GM19395 (cell line): ENCODE data around the gene APBA3.
A peak's percentile ranks its signal among the peaks of the same experiment; 100 is the strongest.

Source experiments
- ATAC-seq: cut with Tn5 transposase; IDR thresholded peaks from one replicate; pipeline ENCODE4 v1.9.1; 2021; ENCODE audit warnings: mild to moderate bottlenecking, moderate library complexity; ENCODE audit not compliant: unreplicated experiment

APBA3 gene

GRCh38 chr19:3761382-3762129 is at the start of gene APBA3:
Gene APBA3, minus strand, starts transcription at chr19:3761692. Its CDS starts 1,428 bp downstream, at chr19:3760264.
- ATAC-seq, result peak; percentile 55

GRCh38 chr19:3810708-3811355 is 49.3 kb upstream of the APBA3 start:
- ATAC-seq, result no peak

DNA sequence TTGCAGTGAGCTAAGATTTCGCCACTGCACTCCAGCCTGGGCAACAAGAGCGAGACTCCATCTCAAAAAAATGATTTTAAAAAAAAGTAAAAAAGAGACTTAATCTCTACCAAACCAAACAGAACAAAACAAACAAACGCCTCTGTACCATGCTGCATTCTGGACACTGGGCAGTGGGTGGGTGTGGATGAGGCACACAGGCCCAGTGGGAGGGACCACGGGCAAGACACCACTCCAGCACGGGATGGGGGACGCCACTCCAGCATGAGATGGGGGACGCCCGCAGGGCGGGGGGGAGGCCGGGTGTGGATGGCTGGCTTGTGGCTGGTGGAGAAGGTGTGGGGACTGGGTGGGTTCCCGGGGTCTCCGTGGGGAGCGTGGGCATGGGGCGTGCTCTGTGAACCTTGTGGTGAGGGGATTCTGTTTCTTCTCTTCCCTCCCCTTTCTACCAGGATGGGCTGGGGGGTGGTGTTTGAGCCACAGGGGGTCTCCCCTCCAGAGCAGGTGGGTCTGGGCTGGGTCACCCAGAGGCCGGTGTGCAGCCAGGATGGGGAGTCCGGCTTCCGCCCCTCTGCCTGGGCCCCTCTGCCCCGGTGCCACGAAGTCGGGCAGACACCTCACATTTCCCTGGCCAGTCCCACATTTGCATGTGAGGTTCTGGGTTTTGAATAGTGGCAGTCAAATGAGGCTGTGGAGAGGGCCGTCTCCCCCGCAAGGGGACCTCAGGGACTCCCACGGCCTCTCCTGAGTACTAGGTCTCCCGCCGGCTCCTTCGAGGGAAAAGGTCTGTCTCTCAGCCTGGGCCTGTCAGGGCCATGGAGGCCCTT is 48.6 kb upstream of the APBA3 start:
- ATAC-seq, result no peak

- ATAC-seq, result no peak
Observed at GRCh38 chr19:3808420-3809143, 47.1 kb upstream of the APBA3 start.

- ATAC-seq, result no peak
Observed at GRCh38 chr19:3807574-3808354, 46.3 kb upstream of the APBA3 start.

- ATAC-seq, result no peak
Observed at GRCh38 chr19:3807131-3807480, 45.6 kb upstream of the APBA3 start.

- ATAC-seq, result no peak
Observed at GRCh38 chr19:3805859-3806258, 44.4 kb upstream of the APBA3 start.

- ATAC-seq, result no peak
Observed at GRCh38 chr19:3804429-3804828, 42.9 kb upstream of the APBA3 start.

GRCh38 chr19:3803986-3804385 is 42.5 kb upstream of the APBA3 start:
- ATAC-seq, result no peak

- ATAC-seq, result no peak
Observed at GRCh38 chr19:3803114-3803888, 41.8 kb upstream of the APBA3 start.

- ATAC-seq, result no peak
Observed at GRCh38 chr19:3801412-3802096, 40.1 kb upstream of the APBA3 start.

- no peak for ATAC-seq
Observed at GRCh38 chr19:3800996-3801395, 39.5 kb upstream of the APBA3 start.

- no peak for ATAC-seq
Observed at GRCh38 chr19:3798137-3798536, 36.6 kb upstream of the APBA3 start.

DNA sequence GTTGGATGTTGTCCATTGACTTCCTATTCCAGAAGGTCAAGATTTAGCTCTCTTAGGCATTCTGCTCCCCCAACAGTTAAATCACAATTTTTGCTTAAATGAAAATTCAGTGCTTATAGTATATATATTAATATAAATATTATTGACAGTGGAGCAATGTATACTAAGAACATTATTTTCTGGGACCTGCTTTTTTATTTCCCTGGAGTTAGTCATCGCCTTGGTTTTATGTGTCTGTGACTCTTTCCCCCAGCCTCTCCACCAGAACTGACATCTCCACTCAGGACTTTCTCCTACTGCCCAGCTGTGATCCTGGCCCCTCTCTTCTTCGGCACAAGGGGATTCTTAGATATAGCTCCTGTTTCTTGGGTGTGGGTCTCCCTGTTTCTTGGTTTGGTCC is 34.9 kb upstream of the APBA3 start:
- no peak for ATAC-seq

DNA sequence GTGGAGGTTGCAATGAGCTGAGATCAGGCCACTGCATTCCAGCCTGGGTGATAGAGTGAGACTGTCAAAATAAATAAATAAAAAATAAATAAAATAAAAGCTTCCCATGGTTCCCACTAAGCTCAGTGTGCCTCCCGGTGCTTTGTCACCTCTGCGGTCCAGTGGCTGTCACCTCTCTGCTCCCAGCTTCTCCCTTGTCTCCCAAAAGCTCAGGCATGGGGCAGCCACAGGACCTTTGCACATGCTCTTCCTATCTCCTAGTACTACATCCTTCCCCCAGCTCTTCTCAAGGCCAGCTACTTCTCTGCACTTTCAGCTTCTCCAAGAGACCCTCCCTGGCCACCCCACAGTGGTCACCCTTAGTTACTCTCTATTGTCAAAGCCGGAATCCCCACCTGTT is 32.3 kb upstream of the APBA3 start:
- ATAC-seq, result no peak

DNA sequence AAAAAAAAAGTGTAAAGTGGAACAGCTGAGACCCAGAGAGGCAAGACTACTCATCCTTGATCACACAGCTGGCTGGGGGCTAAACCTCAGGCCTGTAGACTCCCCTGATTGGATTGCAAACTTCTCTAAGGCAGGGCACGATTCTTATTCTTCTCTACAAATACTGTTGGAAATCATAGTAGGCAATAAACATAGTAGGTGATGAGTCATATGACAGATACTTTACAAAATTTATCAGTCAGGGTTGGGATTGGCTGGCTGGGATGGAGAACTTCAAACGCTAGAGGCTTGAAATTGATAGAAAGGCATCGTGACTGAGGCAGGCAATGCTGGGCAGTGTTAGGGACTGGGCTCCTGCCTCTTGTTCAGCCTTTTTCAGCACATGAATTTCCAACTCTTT is 30.6 kb upstream of the APBA3 start:
- ATAC-seq, result no peak

- ATAC-seq, result no peak
Observed at GRCh38 chr19:3790941-3791340, 29.4 kb upstream of the APBA3 start.

DNA sequence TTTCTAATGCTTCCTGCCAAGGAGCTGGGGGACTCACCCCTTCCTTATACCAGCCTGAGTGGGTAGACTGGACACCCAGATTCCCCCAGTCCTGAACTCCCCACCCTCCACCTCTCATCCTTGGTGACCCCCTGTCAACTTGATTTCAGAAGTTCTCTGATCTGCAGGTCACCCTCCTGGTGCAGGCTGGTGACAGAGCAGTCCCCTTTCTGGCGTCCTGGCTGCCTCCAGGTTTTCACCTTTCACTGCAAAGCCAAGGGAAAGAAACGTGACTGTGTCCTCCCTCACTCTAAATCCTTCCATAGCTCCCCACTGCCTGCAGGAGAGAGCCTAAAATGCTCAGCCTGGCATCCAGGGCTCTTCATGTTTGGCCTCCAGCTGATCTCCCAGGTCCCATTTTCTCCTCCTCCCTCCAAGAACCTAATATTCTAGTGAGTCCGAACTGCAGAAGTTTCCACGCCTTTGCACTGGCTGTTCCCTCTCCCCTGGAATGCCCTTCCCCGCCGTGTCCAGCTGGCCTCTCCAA is 28.8 kb upstream of the APBA3 start:
- ATAC-seq, result no peak
